ENCODE measurements around the gene HAUS8. TPM values are rescaled to one million over a fixed set of nuclear protein-coding genes. Genes with fewer than 3 reads are reported as not detected.

The HAUS8 gene
- total RNA-seq, 1 donor from 2014 or later: 8.1 TPM

GRCh38 chr19:17092696-17093095 is 17.4 kb upstream of the HAUS8 start:
- intact Hi-C loops (cut with DNase I): no loop called here

DNA sequence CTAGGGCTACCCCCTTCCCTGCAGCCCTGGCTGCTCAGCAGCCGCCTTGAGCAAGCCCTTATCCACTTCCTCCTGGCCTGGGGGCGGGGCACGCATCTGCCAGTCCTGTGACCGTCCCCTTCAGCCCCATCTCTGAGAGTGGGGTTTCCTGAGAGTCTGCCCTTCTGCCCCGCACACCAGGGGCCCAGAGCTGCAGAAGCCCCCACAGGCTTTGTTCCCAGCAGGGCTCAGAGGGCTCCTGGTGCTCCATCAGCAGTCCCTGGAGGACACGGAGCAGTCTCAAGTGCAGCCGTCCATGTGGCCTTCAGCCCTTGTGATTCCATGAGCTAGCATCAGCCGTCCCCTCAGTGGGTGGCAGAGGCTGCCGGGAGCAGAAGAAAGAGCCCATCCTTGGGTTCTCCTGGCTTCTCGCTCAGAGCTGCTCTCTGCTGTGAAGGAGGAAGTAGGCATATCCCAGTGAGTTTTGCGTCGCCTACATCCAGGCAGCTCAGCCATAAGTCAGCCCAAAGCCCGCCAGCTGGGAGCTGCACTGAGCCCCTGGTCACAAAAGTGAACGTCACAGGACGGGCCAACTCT is 16.6 kb upstream of the HAUS8 start:
- no peaks in the 10 kb centered on the region for H3K36me3 ChIP-seq
- peak; percentile 91 for ATAC-seq
- H3K27ac ChIP-seq: peak overlapping the region; percentile 13
- intact Hi-C loops (cut with DNase I): no loop called here
- no peak overlapping the region for H3K4me3 ChIP-seq
- H3K9me3 ChIP-seq: no peaks in the 10 kb centered on the region
- peak; percentile 87 for DNase-seq
- H3K4me1 ChIP-seq: peaks cover 34% of the 10 kb centered on the region
- H3K27me3 ChIP-seq: no peaks in the 10 kb centered on the region
- no peak for TF ChIP-seq CTCF (IDR thresholded peaks at IDR 0.05)

More at GRCh38 chr19:17092696-17093095, 17.4 kb upstream of the HAUS8 start:
- Histone ChIP-seq H3K9me3 (no peaks in the 10 kb centered on the region), H3K4me3 (no peak overlapping the region), H3K27me3 (no peaks in the 10 kb centered on the region), H3K36me3 (no peaks in the 10 kb centered on the region), H3K27ac (no peak overlapping the region), H3K4me1 (peaks cover 42% of the 10 kb centered on the region)
- ATAC-seq (no peak), DNase-seq (no peak)
- no peak for TF ChIP-seq CTCF (IDR thresholded peaks at IDR 0.05)

DNA sequence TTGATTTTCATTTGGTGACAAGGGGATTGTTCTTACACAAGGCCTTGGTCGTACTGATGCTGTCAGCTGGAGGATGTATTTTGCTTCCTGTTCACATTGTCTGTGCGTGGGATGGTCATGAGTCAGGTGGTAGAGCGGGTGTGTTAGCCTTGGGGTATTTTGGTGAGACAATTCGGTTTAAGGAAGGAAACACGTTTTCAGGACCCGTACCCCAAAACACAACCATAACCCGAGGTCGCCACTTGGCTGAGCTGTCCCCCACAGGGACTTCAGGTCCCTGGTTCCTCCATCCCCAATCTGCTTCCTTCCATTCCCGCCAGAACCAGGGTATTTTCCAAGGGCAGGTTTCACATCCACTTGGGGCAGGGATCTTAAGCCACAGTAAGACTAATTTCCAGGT is 15.3 kb upstream of the HAUS8 start:
- Histone ChIP-seq H3K4me1 (peaks cover 27% of the 10 kb centered on the region), H3K27ac (peak overlapping the region; percentile 53)
- TF ChIP-seq CTCF (IDR thresholded peaks at IDR 0.05): no peak

GRCh38 chr19:17088552-17088951 is 13.3 kb upstream of the HAUS8 start:
- no peaks in the 10 kb centered on the region for H3K36me3 ChIP-seq
- H3K27me3 ChIP-seq: no peaks in the 10 kb centered on the region
- H3K4me3 ChIP-seq: no peak overlapping the region
- no peak for DNase-seq
- no peak for TF ChIP-seq CTCF (IDR thresholded peaks at IDR 0.05)
- no peak overlapping the region for H3K27ac ChIP-seq
- no peaks in the 10 kb centered on the region for H3K9me3 ChIP-seq
- H3K4me1 ChIP-seq: peaks cover 16% of the 10 kb centered on the region
- intact Hi-C loops (cut with DNase I): no loop called here
- no peak for ATAC-seq

More for the DNA sequence above, 15.3 kb upstream of the HAUS8 start:
- ATAC-seq (peak; percentile 64), DNase-seq (no peak)
- no peak overlapping the region for H3K4me3 ChIP-seq
- no peaks in the 10 kb centered on the region for H3K36me3 ChIP-seq
- H3K9me3 ChIP-seq: no peaks in the 10 kb centered on the region
- intact Hi-C loops (cut with DNase I): no loop called here
- no peaks in the 10 kb centered on the region for H3K27me3 ChIP-seq

DNA sequence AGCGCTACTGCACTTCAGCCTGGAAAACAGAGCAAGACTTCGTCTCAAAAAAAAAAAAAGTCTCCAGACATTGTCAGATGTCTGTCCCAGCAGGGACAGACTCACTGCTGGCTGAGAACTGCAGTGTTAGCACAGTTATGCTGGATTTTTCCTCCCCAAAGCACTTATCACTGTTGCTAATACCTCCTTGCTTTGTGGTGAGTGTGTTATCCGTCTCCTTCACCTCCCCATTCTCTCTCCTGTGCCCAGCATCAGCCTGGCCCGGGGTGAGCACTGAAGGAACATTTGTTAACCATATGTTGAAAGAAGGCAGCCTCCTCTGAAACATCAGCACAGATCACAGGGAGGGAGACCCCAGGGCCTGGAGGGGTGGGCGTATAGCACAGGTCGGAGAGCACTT is 11.6 kb upstream of the HAUS8 start:
- H3K9me3 ChIP-seq: no peaks in the 10 kb centered on the region
- no peak for DNase-seq
- H3K36me3 ChIP-seq: no peaks in the 10 kb centered on the region
- H3K4me1 ChIP-seq: peaks cover 26% of the 10 kb centered on the region
- H3K27ac ChIP-seq: no peak overlapping the region
- intact Hi-C loops (cut with DNase I): no loop called here
- ATAC-seq: no peak
- no peaks in the 10 kb centered on the region for H3K27me3 ChIP-seq
- TF ChIP-seq CTCF (IDR thresholded peaks at IDR 0.05): no peak
- H3K4me3 ChIP-seq: no peak overlapping the region

DNA sequence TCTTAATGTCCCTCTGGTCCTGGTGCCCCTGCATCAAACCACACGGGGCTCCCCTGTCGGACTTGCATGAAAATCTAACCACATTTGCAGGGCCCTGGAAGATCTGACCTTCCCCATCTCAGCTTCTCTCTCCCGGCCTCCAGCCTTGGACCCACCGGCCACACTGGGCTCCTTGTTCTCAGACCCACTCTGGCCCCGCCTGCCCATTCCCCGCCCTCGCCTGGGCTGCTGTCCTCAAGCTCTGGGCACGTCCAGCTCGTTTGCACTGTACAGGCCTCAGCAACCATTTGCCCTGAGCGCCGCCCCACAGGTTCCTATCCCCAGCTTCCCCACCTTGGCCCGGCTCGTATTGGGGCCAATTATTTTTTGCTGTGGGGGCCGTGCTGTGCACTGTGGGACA is 10.9 kb upstream of the HAUS8 start:
- Histone ChIP-seq H3K27me3 (no peaks in the 10 kb centered on the region), H3K27ac (no peak overlapping the region), H3K4me1 (peaks cover 30% of the 10 kb centered on the region), H3K36me3 (no peaks in the 10 kb centered on the region), H3K9me3 (no peaks in the 10 kb centered on the region), H3K4me3 (no peak overlapping the region)
- TF ChIP-seq CTCF (IDR thresholded peaks at IDR 0.05): no peak
- intact Hi-C loops (cut with DNase I): no loop called here
- no peak for DNase-seq
- no peak for ATAC-seq
